HUES48 (cell line): ENCODE results near the gene CETP.

ENCODE experiments used
- H3K27ac ChIP-seq: one replicate; pipeline ENCODE4 v1.7.0; 2013; ENCODE audit warnings: low read depth, low read length, inconsistent platforms
- H3K27me3 ChIP-seq: 2 replicates; pipeline ENCODE4 v1.6.1; 2013; ENCODE audit warnings: mild to moderate bottlenecking, low read length; ENCODE audit not compliant: control insufficient read depth, insufficient read depth
- H3K36me3 ChIP-seq: 2 replicates; pipeline ENCODE4 v1.6.1; 2013; ENCODE audit warnings: low read length; ENCODE audit not compliant: control insufficient read depth, insufficient read depth
- H3K4me1 ChIP-seq: 2 replicates; pipeline ENCODE4 v1.6.1; 2013; ENCODE audit warnings: mild to moderate bottlenecking, low read length; ENCODE audit not compliant: control insufficient read depth, insufficient read depth
- H3K4me3 ChIP-seq: 2 replicates; pipeline ENCODE4 v1.5.1; 2013; ENCODE audit warnings: mild to moderate bottlenecking, low read depth, low read length
- H3K9ac ChIP-seq: 2 replicates; pipeline ENCODE4 v1.6.1; 2013; ENCODE audit warnings: mild to moderate bottlenecking, low read depth, low read length, moderate library complexity
- H3K9me3 ChIP-seq: 2 replicates; pipeline ENCODE4 v1.6.1; 2013; ENCODE audit warnings: low read length; ENCODE audit not compliant: control insufficient read depth, insufficient read depth

CETP gene

GRCh38 chr16:56961386-56961785 is 364 bp upstream of the CETP start:
- H3K36me3 ChIP-seq: no peaks in the 10 kb centered on the region
- no peak overlapping the region for H3K4me3 ChIP-seq
- 0 out of 2 replicates have a peak, but pooled peaks cover 2% of the 10 kb centered on the region for H3K4me1 ChIP-seq
- H3K9ac ChIP-seq: no peak overlapping the region
- H3K9me3 ChIP-seq: no peaks in the 10 kb centered on the region
- H3K27ac ChIP-seq: no peak overlapping the region
- H3K27me3 ChIP-seq: no peaks in the 10 kb centered on the region

GRCh38 chr16:56964243-56965148 is 2.7 kb downstream of the CETP start:
- Histone ChIP-seq H3K27me3 (no peaks in the 10 kb centered on the region), H3K4me1 (0 out of 2 replicates have a peak, but pooled peaks cover 2% of the 10 kb centered on the region), H3K36me3 (no peaks in the 10 kb centered on the region), H3K27ac (no peak overlapping the region), H3K4me3 (no peak overlapping the region), H3K9ac (no peak overlapping the region; the same call in 1 of the 2 replicates), H3K9me3 (no peaks in the 10 kb centered on the region)

- Histone ChIP-seq H3K27ac (no peak overlapping the region), H3K36me3 (no peaks in the 10 kb centered on the region), H3K27me3 (no peaks in the 10 kb centered on the region), H3K9ac (no peak overlapping the region), H3K9me3 (no peaks in the 10 kb centered on the region), H3K4me3 (no peak overlapping the region), H3K4me1 (0 out of 2 replicates have a peak, but pooled peaks cover 2% of the 10 kb centered on the region)
These were observed 3.7 kb downstream of the CETP start for GRCh38 chr16:56965149-56966092.

- Histone ChIP-seq H3K27ac (no peak overlapping the region), H3K9ac (no peak overlapping the region)
These were observed 4.3 kb downstream of the CETP start for GRCh38 chr16:56966093-56966475.

GRCh38 chr16:56967733-56968132 is 6.0 kb downstream of the CETP start:
- Histone ChIP-seq H3K27me3 (no peaks in the 10 kb centered on the region), H3K4me3 (no peak overlapping the region), H3K4me1 (0 out of 2 replicates have a peak, but pooled peaks cover 2% of the 10 kb centered on the region), H3K9ac (no peak overlapping the region), H3K27ac (no peak overlapping the region), H3K36me3 (no peaks in the 10 kb centered on the region), H3K9me3 (no peaks in the 10 kb centered on the region)

More at GRCh38 chr16:56966093-56966475, 4.3 kb downstream of the CETP start:
- H3K4me1 ChIP-seq: 0 out of 2 replicates have a peak, but pooled peaks cover 2% of the 10 kb centered on the region
- no peaks in the 10 kb centered on the region for H3K27me3 ChIP-seq
- H3K36me3 ChIP-seq: no peaks in the 10 kb centered on the region
- no peaks in the 10 kb centered on the region for H3K9me3 ChIP-seq
- H3K4me3 ChIP-seq: no peak overlapping the region

- Histone ChIP-seq H3K4me1 (no peaks in the 10 kb centered on the region), H3K27me3 (no peaks in the 10 kb centered on the region), H3K4me3 (no peak overlapping the region), H3K36me3 (no peaks in the 10 kb centered on the region), H3K9me3 (no peaks in the 10 kb centered on the region), H3K27ac (no peak overlapping the region), H3K9ac (no peak overlapping the region)
These were observed 8.0 kb downstream of the CETP start for GRCh38 chr16:56969769-56970168.

GRCh38 chr16:56970934-56971767 is 9.4 kb downstream of the CETP start:
- H3K9ac ChIP-seq: no peak overlapping the region
- H3K4me3 ChIP-seq: no peak overlapping the region
- no peaks in the 10 kb centered on the region for H3K9me3 ChIP-seq
- no peak overlapping the region for H3K27ac ChIP-seq
- no peaks in the 10 kb centered on the region for H3K27me3 ChIP-seq
- no peaks in the 10 kb centered on the region for H3K36me3 ChIP-seq
- H3K4me1 ChIP-seq: no peaks in the 10 kb centered on the region

- Histone ChIP-seq H3K9me3 (no peaks in the 10 kb centered on the region), H3K36me3 (no peaks in the 10 kb centered on the region), H3K4me1 (no peaks in the 10 kb centered on the region), H3K27me3 (no peaks in the 10 kb centered on the region), H3K9ac (no peak overlapping the region), H3K27ac (no peak overlapping the region), H3K4me3 (no peak overlapping the region)
These were observed 10.0 kb downstream of the CETP start for GRCh38 chr16:56971768-56972043.

GRCh38 chr16:56972403-56973293 is 10.9 kb downstream of the CETP start:
- Histone ChIP-seq H3K4me3 (no peak overlapping the region), H3K9ac (no peak overlapping the region), H3K36me3 (no peaks in the 10 kb centered on the region), H3K9me3 (no peaks in the 10 kb centered on the region), H3K4me1 (no peaks in the 10 kb centered on the region), H3K27me3 (no peaks in the 10 kb centered on the region), H3K27ac (no peak overlapping the region)

- no peaks in the 10 kb centered on the region for H3K4me1 ChIP-seq
- no peaks in the 10 kb centered on the region for H3K36me3 ChIP-seq
- H3K9me3 ChIP-seq: no peaks in the 10 kb centered on the region
- H3K27ac ChIP-seq: no peak overlapping the region
- no peaks in the 10 kb centered on the region for H3K27me3 ChIP-seq
- no peak overlapping the region for H3K4me3 ChIP-seq
- H3K9ac ChIP-seq: no peak overlapping the region
These were observed 11.5 kb downstream of the CETP start for GRCh38 chr16:56973294-56973689.
